ENCODE data around the gene SLC35A2.

SLC35A2 gene
- 22.8 to 57.1 (median 56.1) reads per million in 3 donors for total RNA-seq

GRCh38 chrX:48911412-48912182 is at the start of gene SLC35A2:
SLC35A2 (minus strand) TSS chrX:48911646; CDS start chrX:48911636, 10 bp downstream.
- peak; percentile 81 to 84 (median 83) for DNase-seq
- Histone ChIP-seq H3K4me1 (ENCODE audit: control insufficient read depth, insufficient read depth, low read length, poor library complexity, severe bottlenecking) (peaks cover 39% of the 10 kb centered on the region), H3K9me3 (ENCODE audit: control insufficient read depth, low read length) (no peaks in the 10 kb centered on the region), H3K27ac (ENCODE audit: insufficient read depth, low read length, poor library complexity, severe bottlenecking) (peak within 1 kb of the TSS; percentile 85), H3K27me3 (replicated peaks; ENCODE audit: control insufficient read depth, insufficient read depth, low read length, poor library complexity, severe bottlenecking) (no peaks in the 10 kb centered on the region), H3K36me3 (ENCODE audit: control insufficient read depth, insufficient read depth, low read length) (peaks cover 32% of the 10 kb centered on the region), H3K4me3 (ENCODE audit: insufficient read depth, low read depth, low read length, poor library complexity, severe bottlenecking) (peak within 1 kb of the TSS; percentile 54)

- no peak overlapping the region for H3K4me3 ChIP-seq (ENCODE audit: insufficient read depth, low read depth, low read length, poor library complexity, severe bottlenecking)
- H3K27me3 ChIP-seq (replicated peaks; ENCODE audit: control insufficient read depth, insufficient read depth, low read length, poor library complexity, severe bottlenecking) = no peaks in the 10 kb centered on the region
- no peak overlapping the region for H3K27ac ChIP-seq (ENCODE audit: insufficient read depth, low read length, poor library complexity, severe bottlenecking)
- DNase-seq = no peak
- no peaks in the 10 kb centered on the region for H3K9me3 ChIP-seq (ENCODE audit: control insufficient read depth, low read length)
- peaks cover 7% of the 10 kb centered on the region for H3K36me3 ChIP-seq (ENCODE audit: control insufficient read depth, insufficient read depth, low read length)
- peaks cover 10% of the 10 kb centered on the region for H3K4me1 ChIP-seq (ENCODE audit: control insufficient read depth, insufficient read depth, low read length, poor library complexity, severe bottlenecking)
These were observed 48.8 kb upstream of the SLC35A2 start for GRCh38 chrX:48960291-48960690.

- no peaks in the 10 kb centered on the region for H3K27me3 ChIP-seq (replicated peaks; ENCODE audit: control insufficient read depth, insufficient read depth, low read length, poor library complexity, severe bottlenecking)
- peak overlapping the region; percentile 62 for H3K4me3 ChIP-seq (ENCODE audit: insufficient read depth, low read depth, low read length, poor library complexity, severe bottlenecking)
- H3K9me3 ChIP-seq (ENCODE audit: control insufficient read depth, low read length) = no peaks in the 10 kb centered on the region
- DNase-seq = peak in 1 of 3 donors; percentile 1
- H3K4me1 ChIP-seq (ENCODE audit: control insufficient read depth, insufficient read depth, low read length, poor library complexity, severe bottlenecking) = peaks cover 13% of the 10 kb centered on the region
- H3K36me3 ChIP-seq (ENCODE audit: control insufficient read depth, insufficient read depth, low read length) = peaks cover 10% of the 10 kb centered on the region
- H3K27ac ChIP-seq (ENCODE audit: insufficient read depth, low read length, poor library complexity, severe bottlenecking) = peak overlapping the region; percentile 92
These were observed 47.2 kb upstream of the SLC35A2 start for GRCh38 chrX:48958635-48959094.

GRCh38 chrX:48957827-48958634 is 46.6 kb upstream of the SLC35A2 start:
- peak overlapping the region; percentile 62 for H3K4me3 ChIP-seq (ENCODE audit: insufficient read depth, low read depth, low read length, poor library complexity, severe bottlenecking)
- H3K4me1 ChIP-seq (ENCODE audit: control insufficient read depth, insufficient read depth, low read length, poor library complexity, severe bottlenecking) = peaks cover 17% of the 10 kb centered on the region
- DNase-seq = peak; percentile 90 to 93 (median 92)
- H3K27me3 ChIP-seq (replicated peaks; ENCODE audit: control insufficient read depth, insufficient read depth, low read length, poor library complexity, severe bottlenecking) = no peaks in the 10 kb centered on the region
- H3K27ac ChIP-seq (ENCODE audit: insufficient read depth, low read length, poor library complexity, severe bottlenecking) = peak overlapping the region; percentile 92
- H3K9me3 ChIP-seq (ENCODE audit: control insufficient read depth, low read length) = no peaks in the 10 kb centered on the region
- peaks cover 10% of the 10 kb centered on the region for H3K36me3 ChIP-seq (ENCODE audit: control insufficient read depth, insufficient read depth, low read length)

GRCh38 chrX:48957477-48957826 is 46.0 kb upstream of the SLC35A2 start, which contains the start of gene OTUD5:
OTUD5 (minus strand) TSS chrX:48957607; CDS start chrX:48957570, 37 bp downstream.
- no peaks in the 10 kb centered on the region for H3K27me3 ChIP-seq (replicated peaks; ENCODE audit: control insufficient read depth, insufficient read depth, low read length, poor library complexity, severe bottlenecking)
- peak; percentile 61 to 67 (median 65) for DNase-seq
- H3K36me3 ChIP-seq (ENCODE audit: control insufficient read depth, insufficient read depth, low read length) = peaks cover 10% of the 10 kb centered on the region
- peak within 1 kb of the TSS; percentile 64 for H3K4me3 ChIP-seq (ENCODE audit: insufficient read depth, low read depth, low read length, poor library complexity, severe bottlenecking)
- no peaks in the 10 kb centered on the region for H3K9me3 ChIP-seq (ENCODE audit: control insufficient read depth, low read length)
- peaks cover 17% of the 10 kb centered on the region for H3K4me1 ChIP-seq (ENCODE audit: control insufficient read depth, insufficient read depth, low read length, poor library complexity, severe bottlenecking)
- H3K27ac ChIP-seq (ENCODE audit: insufficient read depth, low read length, poor library complexity, severe bottlenecking) = peak within 1 kb of the TSS; percentile 92

- Histone ChIP-seq H3K4me1 (ENCODE audit: control insufficient read depth, insufficient read depth, low read length, poor library complexity, severe bottlenecking) (peaks cover 17% of the 10 kb centered on the region), H3K27me3 (replicated peaks; ENCODE audit: control insufficient read depth, insufficient read depth, low read length, poor library complexity, severe bottlenecking) (no peaks in the 10 kb centered on the region), H3K4me3 (ENCODE audit: insufficient read depth, low read depth, low read length, poor library complexity, severe bottlenecking) (peak overlapping the region; percentile 64), H3K9me3 (ENCODE audit: control insufficient read depth, low read length) (no peaks in the 10 kb centered on the region), H3K36me3 (ENCODE audit: control insufficient read depth, insufficient read depth, low read length) (peaks cover 10% of the 10 kb centered on the region), H3K27ac (ENCODE audit: insufficient read depth, low read length, poor library complexity, severe bottlenecking) (peak overlapping the region; percentile 92)
- peak; percentile 45 to 49 (median 48) for DNase-seq
These were observed 45.4 kb upstream of the SLC35A2 start for GRCh38 chrX:48956728-48957414.

- peaks cover 8% of the 10 kb centered on the region for H3K4me1 ChIP-seq (ENCODE audit: control insufficient read depth, insufficient read depth, low read length, poor library complexity, severe bottlenecking)
- H3K36me3 ChIP-seq (ENCODE audit: control insufficient read depth, insufficient read depth, low read length) = no peaks in the 10 kb centered on the region
- peak overlapping the region; percentile 7 for H3K27ac ChIP-seq (ENCODE audit: insufficient read depth, low read length, poor library complexity, severe bottlenecking)
- H3K27me3 ChIP-seq (replicated peaks; ENCODE audit: control insufficient read depth, insufficient read depth, low read length, poor library complexity, severe bottlenecking) = no peaks in the 10 kb centered on the region
- no peaks in the 10 kb centered on the region for H3K9me3 ChIP-seq (ENCODE audit: control insufficient read depth, low read length)
- H3K4me3 ChIP-seq (ENCODE audit: insufficient read depth, low read depth, low read length, poor library complexity, severe bottlenecking) = no peak overlapping the region
- DNase-seq = no peak
These were observed 37.1 kb upstream of the SLC35A2 start for GRCh38 chrX:48948589-48948988.

GRCh38 chrX:48945517-48946348 is 34.3 kb upstream of the SLC35A2 start:
- H3K4me3 ChIP-seq (ENCODE audit: insufficient read depth, low read depth, low read length, poor library complexity, severe bottlenecking) = no peak overlapping the region
- DNase-seq = peak; percentile 26 to 33 (median 29)
- H3K27ac ChIP-seq (ENCODE audit: insufficient read depth, low read length, poor library complexity, severe bottlenecking) = no peak overlapping the region
- no peaks in the 10 kb centered on the region for H3K9me3 ChIP-seq (ENCODE audit: control insufficient read depth, low read length)
- peaks cover 4% of the 10 kb centered on the region for H3K36me3 ChIP-seq (ENCODE audit: control insufficient read depth, insufficient read depth, low read length)
- H3K4me1 ChIP-seq (ENCODE audit: control insufficient read depth, insufficient read depth, low read length, poor library complexity, severe bottlenecking) = peaks cover 25% of the 10 kb centered on the region
- no peaks in the 10 kb centered on the region for H3K27me3 ChIP-seq (replicated peaks; ENCODE audit: control insufficient read depth, insufficient read depth, low read length, poor library complexity, severe bottlenecking)

- H3K4me1 ChIP-seq (ENCODE audit: control insufficient read depth, insufficient read depth, low read length, poor library complexity, severe bottlenecking) = peaks cover 52% of the 10 kb centered on the region
- H3K27ac ChIP-seq (ENCODE audit: insufficient read depth, low read length, poor library complexity, severe bottlenecking) = no peak overlapping the region
- no peak for DNase-seq
These were observed 31.4 kb upstream of the SLC35A2 start for GRCh38 chrX:48942895-48943294.

More at GRCh38 chrX:48942895-48943294, 31.4 kb upstream of the SLC35A2 start:
- no peaks in the 10 kb centered on the region for H3K27me3 ChIP-seq (replicated peaks; ENCODE audit: control insufficient read depth, insufficient read depth, low read length, poor library complexity, severe bottlenecking)
- H3K9me3 ChIP-seq (ENCODE audit: control insufficient read depth, low read length) = no peaks in the 10 kb centered on the region
- no peak overlapping the region for H3K4me3 ChIP-seq (ENCODE audit: insufficient read depth, low read depth, low read length, poor library complexity, severe bottlenecking)
- peaks cover 4% of the 10 kb centered on the region for H3K36me3 ChIP-seq (ENCODE audit: control insufficient read depth, insufficient read depth, low read length)

Measured in effector memory CD4-positive, alpha-beta T cell (primary cell).